MCF 10A (cell line): ENCODE data around the gene CACNA2D4. TPM values are rescaled to one million over a fixed set of nuclear protein-coding genes. Genes with fewer than 3 reads are reported as not detected.
A peak's percentile ranks its signal among the peaks of the same experiment; 100 is the strongest.

ENCODE experiments used
- BruUV-seq: library from RNA; stranded (reverse); fragments of 400-500 nt; replicated peaks from 2 replicates; lab custom pipeline; 2021; lab: Mats Ljungman, UMichigan
- CTCF ChIA-PET: fragments of 300-600 bp; sonication (Branson Sonifier 250); formaldehyde crosslinking; extraction: SDS; loops from one replicate; lab custom pipeline; 2021; ENCODE audit warnings: antibody characterized with exemption, inconsistent platforms; lab: Yijun Ruan, JAX
- POLR2A ChIA-PET: fragments of 300-600, 350-650 bp; sonication (Branson Sonifier 250); formaldehyde crosslinking; extraction: SDS; loops from one replicate; lab custom pipeline; 2020; ENCODE audit warnings: antibody characterized with exemption, inconsistent platforms; lab: Yijun Ruan, JAX
- DNase-seq: peaks from one replicate; pipeline ENCODE4 v3.0.0-alpha.2; 2018; ENCODE audit not compliant: unreplicated experiment
- H3K27ac Mint-ChIP-seq: one replicate; pipeline ENCODE4 v1.8.0; 2022; ENCODE audit warnings: mild to moderate bottlenecking, low read depth, mixed read lengths; ENCODE audit not compliant: unreplicated experiment
- H3K27me3 Mint-ChIP-seq: one replicate; pipeline ENCODE4 v1.8.0; 2022; ENCODE audit warnings: mixed read lengths; ENCODE audit not compliant: insufficient read depth, unreplicated experiment
- H3K36me3 Mint-ChIP-seq: one replicate; pipeline ENCODE4 v1.8.0; 2022; ENCODE audit warnings: mild to moderate bottlenecking, moderate library complexity, mixed read lengths; ENCODE audit not compliant: insufficient read depth, unreplicated experiment
- H3K4me1 Mint-ChIP-seq: one replicate; pipeline ENCODE4 v1.8.0; 2022; ENCODE audit warnings: mixed read lengths; ENCODE audit not compliant: insufficient read depth, unreplicated experiment
- H3K4me3 Mint-ChIP-seq: one replicate; pipeline ENCODE4 v1.8.0; 2022; ENCODE audit warnings: mild to moderate bottlenecking, moderate library complexity, mixed read lengths; ENCODE audit not compliant: unreplicated experiment
- H3K9me3 Mint-ChIP-seq: one replicate; pipeline ENCODE4 v1.8.0; 2022; ENCODE audit warnings: mixed read lengths; ENCODE audit not compliant: unreplicated experiment
- intact Hi-C: fragments of 100-400 bp; cut with micrococcal nuclease; formaldehyde crosslinking; loops from 2 replicates; pipeline ENCODE4 v1.14.1; 2022
- total RNA-seq: library from RNA; stranded (reverse); gene quantifications from 2 replicates; pipeline ENCODE4 v1.2.3, GENCODE V29; 2022
- TF ChIP-seq, protein P1 (sequence below): fragments of 200-600 bp; IDR thresholded peaks from one replicate; pipeline ENCODE4 v1.8.0; 2022; ENCODE audit warnings: antibody characterized with exemption, mild to moderate bottlenecking; ENCODE audit not compliant: unreplicated experiment

CACNA2D4 gene
- total RNA-seq, 1 experiment from 2014 or later, result not detected

DNA sequence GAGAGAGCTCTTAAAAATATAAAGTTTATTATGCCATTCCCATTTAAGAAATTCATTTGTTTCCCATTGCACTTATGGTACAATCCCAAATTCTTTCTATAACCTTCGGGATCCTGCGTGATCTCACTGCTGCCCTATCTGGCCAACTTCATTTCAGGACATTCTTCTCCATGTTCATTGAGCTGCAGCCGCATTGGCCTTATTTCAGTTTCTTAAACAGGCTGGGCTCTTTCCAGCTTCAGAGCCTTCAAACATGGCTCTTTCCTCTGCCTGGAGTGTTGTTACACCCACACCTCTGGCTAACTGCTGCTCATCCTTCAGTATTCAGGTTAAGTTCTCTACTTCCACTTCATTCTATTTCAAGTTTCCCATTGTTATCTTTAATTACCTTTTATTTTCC lies 156.6 kb downstream of the CACNA2D4 start:
- Mint-ChIP-seq H3K9me3 (no peaks in the 10 kb centered on the region), H3K4me1 (peaks cover 23% of the 10 kb centered on the region), H3K27me3 (no peaks in the 10 kb centered on the region), H3K4me3 (no peak overlapping the region), H3K36me3 (peaks cover 17% of the 10 kb centered on the region), H3K27ac (peak overlapping the region; percentile 77)
- intact Hi-C loops, result no loop called here
- no TSS peak for BruUV-seq
- TF ChIP-seq, protein P1, sequence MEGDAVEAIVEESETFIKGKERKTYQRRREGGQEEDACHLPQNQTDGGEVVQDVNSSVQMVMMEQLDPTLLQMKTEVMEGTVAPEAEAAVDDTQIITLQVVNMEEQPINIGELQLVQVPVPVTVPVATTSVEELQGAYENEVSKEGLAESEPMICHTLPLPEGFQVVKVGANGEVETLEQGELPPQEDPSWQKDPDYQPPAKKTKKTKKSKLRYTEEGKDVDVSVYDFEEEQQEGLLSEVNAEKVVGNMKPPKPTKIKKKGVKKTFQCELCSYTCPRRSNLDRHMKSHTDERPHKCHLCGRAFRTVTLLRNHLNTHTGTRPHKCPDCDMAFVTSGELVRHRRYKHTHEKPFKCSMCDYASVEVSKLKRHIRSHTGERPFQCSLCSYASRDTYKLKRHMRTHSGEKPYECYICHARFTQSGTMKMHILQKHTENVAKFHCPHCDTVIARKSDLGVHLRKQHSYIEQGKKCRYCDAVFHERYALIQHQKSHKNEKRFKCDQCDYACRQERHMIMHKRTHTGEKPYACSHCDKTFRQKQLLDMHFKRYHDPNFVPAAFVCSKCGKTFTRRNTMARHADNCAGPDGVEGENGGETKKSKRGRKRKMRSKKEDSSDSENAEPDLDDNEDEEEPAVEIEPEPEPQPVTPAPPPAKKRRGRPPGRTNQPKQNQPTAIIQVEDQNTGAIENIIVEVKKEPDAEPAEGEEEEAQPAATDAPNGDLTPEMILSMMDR, result no peak
- no peak for DNase-seq
- ChIA-PET POLR2A (interaction anchor here (0.6 to 1.1 kb wide), 5 partner anchors 10 to 297 kb away, joined by 3 read pairs; no protein-coding TSS in a partner anchor), CTCF (interaction anchor here (0.6 to 1.5 kb wide), 3 partner anchors 15 to 761 kb away, joined by 3 to 5 read pairs (median 5); no protein-coding TSS in a partner anchor)

DNA sequence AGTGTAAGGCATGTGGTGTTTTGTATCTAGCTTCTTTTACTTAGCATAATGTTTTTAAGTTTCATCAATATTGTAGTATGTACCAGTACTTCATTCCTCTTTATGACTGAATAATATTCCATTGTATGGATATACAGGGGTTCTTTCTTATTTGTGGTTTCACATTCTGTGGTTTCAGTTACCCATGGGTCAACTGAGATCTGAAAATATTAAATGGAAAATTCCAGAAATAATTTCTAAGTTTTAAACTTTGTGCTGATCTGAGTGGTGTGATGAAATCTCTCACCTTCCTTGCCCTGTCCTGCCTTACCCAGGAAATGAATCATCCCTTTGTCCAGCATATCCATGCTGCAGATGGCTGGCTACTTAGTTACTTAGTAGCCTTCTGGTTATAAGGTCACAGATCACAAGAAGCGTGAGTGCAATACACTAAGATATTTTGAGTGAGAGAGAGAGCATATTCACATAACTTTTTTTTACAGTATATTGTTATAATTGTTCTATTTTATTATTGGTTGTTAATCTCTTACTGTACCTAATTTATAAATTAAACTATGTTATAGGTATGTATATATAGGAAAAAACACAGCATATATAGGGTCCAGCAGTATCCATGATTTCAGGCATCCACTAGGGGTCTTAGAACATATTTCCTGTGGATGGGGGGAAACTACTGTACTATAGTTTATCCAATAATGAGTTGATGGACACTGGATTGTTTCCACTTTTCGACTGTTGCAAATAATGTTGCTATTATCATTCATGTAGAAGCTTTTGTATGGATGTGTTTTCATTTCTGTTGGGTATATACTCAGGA lies 157.7 kb downstream of the CACNA2D4 start:
- no peak overlapping the region for H3K4me3 Mint-ChIP-seq
- no peaks in the 10 kb centered on the region for H3K27me3 Mint-ChIP-seq
- peaks cover 17% of the 10 kb centered on the region for H3K36me3 Mint-ChIP-seq
- peaks cover 19% of the 10 kb centered on the region for H3K4me1 Mint-ChIP-seq
- H3K27ac Mint-ChIP-seq, result peak overlapping the region; percentile 77
- BruUV-seq, result no TSS peak
- POLR2A ChIA-PET, result interaction anchor here (0.6 to 1.1 kb wide), 4 partner anchors 9 to 298 kb away, joined by 3 read pairs; no protein-coding TSS in a partner anchor
- DNase-seq, result peak; percentile 76
- no peaks in the 10 kb centered on the region for H3K9me3 Mint-ChIP-seq
- TF ChIP-seq, protein P1, result no peak
- CTCF ChIA-PET, result interaction anchor here (0.6 to 1.5 kb wide), 4 partner anchors 126 to 760 kb away, joined by 3 to 5 read pairs (median 4); no protein-coding TSS in a partner anchor
- intact Hi-C loops, result no loop called here

DNA sequence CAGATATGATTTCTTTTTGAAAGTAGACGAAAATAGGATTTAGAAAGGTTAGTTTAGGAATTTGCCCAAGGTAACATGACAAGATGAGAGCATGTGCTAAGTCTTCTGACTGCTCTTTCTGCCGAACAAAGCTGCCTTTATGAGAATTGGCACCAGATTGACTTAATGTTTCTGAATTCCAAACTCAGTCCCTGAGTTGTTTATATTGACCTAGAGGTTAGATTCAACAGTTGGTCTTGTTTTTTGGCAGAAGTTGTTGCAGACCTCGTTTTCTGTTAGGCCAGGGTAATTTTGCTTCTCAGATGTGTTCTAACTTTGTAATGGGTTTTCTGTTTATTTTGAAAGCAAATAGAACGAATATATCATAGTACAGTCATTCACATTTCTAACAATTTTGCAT lies 159.6 kb downstream of the CACNA2D4 start:
- no peak for DNase-seq
- intact Hi-C loops, result no loop called here
- no peak overlapping the region for H3K27ac Mint-ChIP-seq
- BruUV-seq, result no TSS peak
- TF ChIP-seq, protein P1, result no peak
- peaks cover 23% of the 10 kb centered on the region for H3K36me3 Mint-ChIP-seq
- H3K4me3 Mint-ChIP-seq, result no peak overlapping the region
- no peaks in the 10 kb centered on the region for H3K9me3 Mint-ChIP-seq
- ChIA-PET POLR2A (interaction anchor here (0.6 kb wide), 1 partner anchor 11 kb away, joined by 3 read pairs; no protein-coding TSS in a partner anchor), CTCF (interaction anchor here (1.1 kb wide), 1 partner anchor 85 kb away, joined by 3 read pairs; no protein-coding TSS in a partner anchor)
- H3K4me1 Mint-ChIP-seq, result peaks cover 15% of the 10 kb centered on the region
- H3K27me3 Mint-ChIP-seq, result no peaks in the 10 kb centered on the region

DNA sequence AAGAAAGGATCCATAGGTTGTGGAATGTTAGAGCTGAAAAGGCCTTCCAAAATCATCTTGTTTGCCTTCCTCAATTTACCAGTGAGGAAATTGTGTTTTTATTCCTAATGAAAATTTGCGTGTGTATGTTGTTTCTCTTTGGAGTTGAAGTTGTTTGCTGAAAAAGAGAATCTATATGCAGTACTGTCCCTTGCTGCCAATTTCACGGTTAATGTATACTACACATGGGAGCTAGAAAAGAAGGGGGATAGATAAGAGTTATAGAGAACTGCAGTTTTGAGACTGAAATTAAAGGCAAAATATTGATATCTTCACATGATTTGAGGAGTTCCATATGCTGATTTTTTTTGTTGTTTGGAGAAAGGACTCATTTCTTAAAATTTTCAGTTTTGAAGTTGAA lies 160.1 kb downstream of the CACNA2D4 start:
- H3K4me1 Mint-ChIP-seq, result peaks cover 15% of the 10 kb centered on the region
- H3K27ac Mint-ChIP-seq, result no peak overlapping the region
- no peaks in the 10 kb centered on the region for H3K9me3 Mint-ChIP-seq
- no TSS peak for BruUV-seq
- no peak overlapping the region for H3K4me3 Mint-ChIP-seq
- intact Hi-C loops, result no loop called here
- no peak for DNase-seq
- POLR2A ChIA-PET, result interaction anchor here (0.6 kb wide), 1 partner anchor 12 kb away, joined by 3 read pairs; no protein-coding TSS in a partner anchor
- H3K36me3 Mint-ChIP-seq, result peaks cover 23% of the 10 kb centered on the region
- CTCF ChIA-PET, result interaction anchor here (1.1 kb wide), 1 partner anchor 84 kb away, joined by 3 read pairs; no protein-coding TSS in a partner anchor
- TF ChIP-seq, protein P1, result no peak
- no peaks in the 10 kb centered on the region for H3K27me3 Mint-ChIP-seq
